Mesenchymal stem cell (in vitro differentiated cells and primary cell): ENCODE measurements around the gene IGSF9B.

Experiments
- DNase-seq: peaks from one replicate; pipeline ENCODE4 v3.0.0-alpha.2; 2013
- H2AFZ ChIP-seq: one replicate; pipeline ENCODE4 v1.6.1; 2013; ENCODE audit warnings: low read depth, mild to moderate bottlenecking, control low read depth, inconsistent platforms, low read length, moderate library complexity
- H2AK5ac ChIP-seq: 2 replicates; pipeline ENCODE4 v1.6.1; 2013; ENCODE audit warnings: low read length, moderate library complexity, mild to moderate bottlenecking, inconsistent platforms; ENCODE audit not compliant: severe bottlenecking
- H2BK120ac ChIP-seq: one replicate; pipeline ENCODE4 v1.6.1; 2013; ENCODE audit warnings: low read depth, mild to moderate bottlenecking, inconsistent platforms, low read length, moderate library complexity
- H2BK12ac ChIP-seq, 2 experiments: one replicate each; pipeline ENCODE4 v1.6.1; 2013; ENCODE audit warnings: inconsistent platforms in 2 of 2, low read length in 2 of 2, mild to moderate bottlenecking in 2 of 2, moderate library complexity in 2 of 2, control low read depth in 1 of 2
- H2BK15ac ChIP-seq: one replicate; pipeline ENCODE4 v1.6.1; 2013; ENCODE audit warnings: mild to moderate bottlenecking, low read depth, inconsistent platforms; ENCODE audit not compliant: poor library complexity, severe bottlenecking
- H2BK5ac ChIP-seq: 2 replicates; pipeline ENCODE4 v1.6.1; 2013; ENCODE audit warnings: low read depth, mild to moderate bottlenecking, low read length, control low read depth, inconsistent platforms; ENCODE audit not compliant: poor library complexity, severe bottlenecking
- H3K14ac ChIP-seq, 2 experiments: one replicate each; pipeline ENCODE4 v1.6.1; 2013; ENCODE audit warnings: inconsistent platforms in 2 of 2, low read length in 2 of 2, control low read depth in 1 of 2, mild to moderate bottlenecking in 1 of 2, moderate library complexity in 1 of 2
- H3K18ac ChIP-seq, 2 experiments: one replicate each; pipeline ENCODE4 v1.6.1; 2013; ENCODE audit warnings: inconsistent platforms in 2 of 2, low read length in 2 of 2, control low read depth in 1 of 2, low read depth in 1 of 2, mild to moderate bottlenecking in 1 of 2
- H3K23ac ChIP-seq, 2 experiments: one replicate each; pipeline ENCODE4 v1.6.1; 2013; ENCODE audit warnings: inconsistent platforms in 2 of 2, low read length in 2 of 2, mild to moderate bottlenecking in 2 of 2, moderate library complexity in 2 of 2, control low read depth in 1 of 2
- H3K27ac ChIP-seq: 2 replicates; pipeline ENCODE4 v1.5.1; 2013; ENCODE audit warnings: mild to moderate bottlenecking, moderate library complexity, low read length, control low read depth, inconsistent platforms; ENCODE audit not compliant: poor library complexity, severe bottlenecking
- H3K27me3 ChIP-seq, 2 experiments: 2 replicates each; pipeline versions ENCODE4 v1.6.1 to v1.7.0; 2013; ENCODE audit warnings: low read length in 2 of 2, mild to moderate bottlenecking in 2 of 2, moderate library complexity in 2 of 2, control low read depth in 1 of 2, inconsistent platforms in 1 of 2; ENCODE audit not compliant: control insufficient read depth in 1 of 2, insufficient read depth in 1 of 2
- H3K36me3 ChIP-seq, 2 experiments: 2 replicates each; pipeline versions ENCODE4 v1.6.1 to v1.7.0; 2013; ENCODE audit warnings: low read length in 2 of 2, control low read depth in 1 of 2, inconsistent platforms in 1 of 2, low read depth in 1 of 2, mild to moderate bottlenecking in 1 of 2; ENCODE audit not compliant: insufficient read depth in 2 of 2, control insufficient read depth in 1 of 2
- H3K4ac ChIP-seq, 2 experiments: one replicate each; pipeline ENCODE4 v1.6.1; 2013; ENCODE audit warnings: inconsistent platforms in 2 of 2, low read length in 2 of 2, mild to moderate bottlenecking in 2 of 2, moderate library complexity in 2 of 2, control low read depth in 1 of 2, low read depth in 1 of 2
- H3K4me1 ChIP-seq: 2 replicates; pipeline ENCODE4 v1.6.1; 2013; ENCODE audit warnings: low read depth, low read length, control low read depth; ENCODE audit not compliant: control insufficient read depth, insufficient read depth
- H3K4me2 ChIP-seq: 2 replicates; pipeline ENCODE4 v1.6.1; 2013; ENCODE audit warnings: low read length, mild to moderate bottlenecking, inconsistent platforms; ENCODE audit not compliant: poor library complexity, severe bottlenecking
- H3K4me3 ChIP-seq, 2 experiments: 2 replicates each; pipeline versions ENCODE4 v1.5.1 to v1.7.0; 2013; ENCODE audit warnings: low read length in 2 of 2, mild to moderate bottlenecking in 2 of 2, control low read depth in 1 of 2, low read depth in 1 of 2; ENCODE audit not compliant: insufficient read depth in 1 of 2
- H3K79me1 ChIP-seq: replicated peaks from 2 replicates; pipeline ENCODE4 v1.6.1; 2013; ENCODE audit warnings: mild to moderate bottlenecking, control low read depth, low read length, inconsistent platforms; ENCODE audit not compliant: poor library complexity, severe bottlenecking
- H3K9ac ChIP-seq: 2 replicates; pipeline ENCODE4 v1.7.0; 2013; ENCODE audit warnings: mild to moderate bottlenecking, low read length, moderate library complexity
- H3K9me3 ChIP-seq: 2 replicates; pipeline ENCODE4 v1.7.0; 2013; ENCODE audit warnings: mild to moderate bottlenecking, low read length; ENCODE audit not compliant: control insufficient read depth
- H4K8ac ChIP-seq: one replicate; pipeline ENCODE4 v1.6.1; 2013; ENCODE audit warnings: inconsistent platforms, mild to moderate bottlenecking, low read length, moderate library complexity
- H4K91ac ChIP-seq: one replicate; pipeline ENCODE4 v1.6.1; 2013; ENCODE audit warnings: mild to moderate bottlenecking, low read length, inconsistent platforms
- WGBS: methylation state at CpG from one replicate; pipeline ENCODE4 v1.1.7; 2013; ENCODE audit warnings: mixed read lengths; 5-methylcytosine and 5-hydroxymethylcytosine counted together

The IGSF9B gene

GRCh38 chr11:133935551-133935910, 21.2 kb downstream of the IGSF9B start:
- Histone ChIP-seq H3K9ac (no peak overlapping the region), H2BK5ac (no peak overlapping the region), H3K9me3 (no peaks in the 10 kb centered on the region), H3K14ac (no peak overlapping the region), H2BK15ac (no peak overlapping the region), H3K36me3 (no peaks in the 10 kb centered on the region), H3K4me2 (no peak overlapping the region), H2BK12ac (no peak overlapping the region), H3K4ac (no peak overlapping the region), H4K8ac (no peak overlapping the region), H2AFZ (no peak overlapping the region), H3K4me3 (no peak overlapping the region), H3K18ac (no peak overlapping the region), H3K27me3 (peaks cover 0 to 28% of the 10 kb centered on the region in 2 experiments), H3K4me1 (no peaks in the 10 kb centered on the region), H4K91ac (no peak overlapping the region), H3K23ac (no peak overlapping the region), H2BK120ac (no peak overlapping the region), H2AK5ac (no peak overlapping the region), H3K79me1 (no peaks in the 10 kb centered on the region), H3K27ac (no peak overlapping the region)
- DNase-seq: no peak
- WGBS: 93% methylated on average over 15 of the region's 15 CpGs

- Histone ChIP-seq H3K4me3 (no peak overlapping the region), H3K23ac (no peak overlapping the region), H2AFZ (no peak overlapping the region), H4K91ac (no peak overlapping the region), H3K27ac (no peak overlapping the region), H3K4me1 (no peaks in the 10 kb centered on the region), H3K79me1 (no peaks in the 10 kb centered on the region), H3K9ac (no peak overlapping the region), H2BK5ac (no peak overlapping the region), H3K36me3 (no peaks in the 10 kb centered on the region), H3K4me2 (no peak overlapping the region), H2AK5ac (no peak overlapping the region), H3K4ac (no peak overlapping the region), H3K27me3 (peaks cover 2 to 35% of the 10 kb centered on the region in 2 experiments), H2BK12ac (no peak overlapping the region), H3K9me3 (no peaks in the 10 kb centered on the region), H4K8ac (no peak overlapping the region), H3K14ac (no peak overlapping the region), H3K18ac (no peak overlapping the region), H2BK15ac (no peak overlapping the region), H2BK120ac (no peak overlapping the region)
- no peak for DNase-seq
- 89% methylated on average over 33 of the region's 33 CpGs for WGBS
These were observed 21.9 kb downstream of the IGSF9B start for GRCh38 chr11:133934599-133935550.

- H2BK5ac ChIP-seq: no peak overlapping the region
- H3K27me3 ChIP-seq: peaks cover 5 to 39% of the 10 kb centered on the region in 2 experiments
- H3K27ac ChIP-seq: no peak overlapping the region
- H3K23ac ChIP-seq: no peak overlapping the region
- H3K9ac ChIP-seq: no peak overlapping the region
- no peak for DNase-seq
- no peaks in the 10 kb centered on the region for H3K9me3 ChIP-seq
- no peaks in the 10 kb centered on the region for H3K79me1 ChIP-seq
- H3K4me1 ChIP-seq: no peaks in the 10 kb centered on the region
- H3K4me3 ChIP-seq: no peak overlapping the region
- H2AK5ac ChIP-seq: no peak overlapping the region
- H3K14ac ChIP-seq: no peak overlapping the region
- 86% methylated on average over 11 of the region's 11 CpGs for WGBS
- H4K8ac ChIP-seq: no peak overlapping the region
- H2BK12ac ChIP-seq: no peak overlapping the region
- no peak overlapping the region for H2BK15ac ChIP-seq
- no peaks in the 10 kb centered on the region for H3K36me3 ChIP-seq
- no peak overlapping the region for H3K18ac ChIP-seq
- H2AFZ ChIP-seq: no peak overlapping the region
- H3K4me2 ChIP-seq: no peak overlapping the region
- no peak overlapping the region for H4K91ac ChIP-seq
- no peak overlapping the region for H2BK120ac ChIP-seq
- H3K4ac ChIP-seq: no peak overlapping the region
These were observed 22.7 kb downstream of the IGSF9B start for GRCh38 chr11:133934096-133934495.

GRCh38 chr11:133931449-133932060, 25.2 kb downstream of the IGSF9B start:
- 88% methylated on average over 19 of the region's 19 CpGs for WGBS
- no peaks in the 10 kb centered on the region for H3K4me1 ChIP-seq

More at GRCh38 chr11:133931449-133932060, 25.2 kb downstream of the IGSF9B start:
- no peaks in the 10 kb centered on the region for H3K79me1 ChIP-seq
- H3K4me2 ChIP-seq: no peak overlapping the region
- H3K36me3 ChIP-seq: no peaks in the 10 kb centered on the region
- H4K91ac ChIP-seq: no peak overlapping the region
- no peaks in the 10 kb centered on the region for H3K9me3 ChIP-seq
- H4K8ac ChIP-seq: no peak overlapping the region
- H3K14ac ChIP-seq: no peak overlapping the region
- H3K27ac ChIP-seq: no peak overlapping the region
- no peak overlapping the region for H3K9ac ChIP-seq
- no peak overlapping the region for H3K23ac ChIP-seq
- no peak overlapping the region for H2BK12ac ChIP-seq
- H2BK5ac ChIP-seq: no peak overlapping the region
- H3K4ac ChIP-seq: no peak overlapping the region
- H2BK120ac ChIP-seq: no peak overlapping the region
- no peak for DNase-seq
- H3K27me3 ChIP-seq: peaks cover 5 to 26% of the 10 kb centered on the region in 2 experiments
- no peak overlapping the region for H2BK15ac ChIP-seq
- no peak overlapping the region for H2AFZ ChIP-seq
- H3K4me3 ChIP-seq: no peak overlapping the region
- H2AK5ac ChIP-seq: no peak overlapping the region
- H3K18ac ChIP-seq: no peak overlapping the region
